NCI-H2029 (cell line): ENCODE measurements around the gene WFDC1.

Source experiments
- DNase-seq: peaks from one replicate; lab custom pipeline; 2025; lab: John Stamatoyannopoulos, UW

Gene WFDC1

DNA sequence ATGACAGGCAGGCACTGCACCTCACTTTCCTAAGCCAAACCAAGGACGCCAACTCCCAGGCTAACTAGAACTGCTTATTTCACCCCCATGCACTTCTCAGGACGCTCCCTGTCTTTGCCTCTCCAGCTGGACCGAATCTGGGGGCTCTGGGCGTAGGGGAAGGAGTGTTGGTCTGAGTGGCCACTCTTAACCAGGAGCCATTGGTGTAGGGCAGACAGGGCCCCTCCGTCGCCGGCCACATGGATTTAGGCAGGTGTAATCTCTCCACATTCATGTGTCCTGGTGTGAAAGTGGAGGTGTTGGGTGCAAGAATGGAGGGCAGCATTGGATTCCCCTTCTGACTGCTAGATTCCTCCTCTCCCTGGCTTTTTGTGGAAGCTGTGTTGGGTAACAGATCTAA lies 83.4 kb downstream of the WFDC1 start:
- DNase-seq: no peak

DNA sequence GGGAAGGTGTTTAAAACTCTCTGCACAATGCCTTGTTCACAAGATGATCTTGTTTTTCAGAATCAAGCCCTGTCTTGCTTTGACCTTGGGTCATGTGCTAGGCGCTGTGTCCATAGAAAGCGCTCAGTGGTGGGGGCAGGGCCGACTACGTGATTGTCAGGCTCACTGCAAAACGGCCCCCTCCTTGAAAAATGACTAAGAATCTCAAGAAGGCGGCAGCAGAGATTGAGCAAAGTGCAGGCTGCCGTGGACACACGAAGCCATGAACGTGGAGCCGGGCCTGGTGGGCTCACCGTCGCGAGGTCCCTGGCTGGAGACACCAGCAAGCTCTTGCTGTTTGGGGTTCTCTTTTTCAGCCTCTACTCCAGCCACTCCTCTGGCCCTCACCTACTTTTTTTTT lies 83.9 kb downstream of the WFDC1 start:
- no peak for DNase-seq

DNA sequence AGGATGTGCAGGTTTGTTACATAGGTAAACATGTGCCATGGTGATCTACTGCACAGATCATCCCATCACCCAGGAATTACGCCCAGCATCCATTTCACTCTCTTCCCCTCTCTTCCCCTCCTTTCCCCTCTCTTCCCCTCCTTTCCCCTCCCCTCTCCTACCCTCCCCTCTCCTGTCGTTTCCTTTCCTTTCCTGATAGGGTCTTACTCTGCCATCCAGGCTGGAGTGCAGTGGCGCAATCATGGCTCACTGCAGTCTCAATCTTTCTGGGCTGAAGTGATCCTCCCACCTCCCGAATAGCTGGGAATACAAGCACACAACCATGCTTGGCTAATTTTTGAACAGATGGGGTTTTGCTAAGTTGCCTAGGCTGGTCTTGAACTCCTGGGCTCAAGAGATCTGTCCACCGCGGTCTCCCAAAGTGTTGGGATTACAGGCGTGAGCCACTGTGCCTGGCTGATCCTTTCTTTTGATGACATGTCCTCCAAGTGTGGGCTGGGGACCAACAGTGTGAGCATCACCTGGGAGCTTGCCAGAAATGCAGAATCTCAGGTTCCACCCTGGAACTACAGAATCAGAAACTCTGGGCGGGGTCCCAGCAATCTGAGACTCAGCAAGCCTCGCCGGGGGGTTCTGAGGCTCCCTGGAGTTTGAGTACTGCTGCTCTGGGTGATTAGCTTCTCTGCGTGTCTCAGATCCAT lies 84.5 kb downstream of the WFDC1 start:
- DNase-seq: no peak
